SK-N-SH (cell line): ENCODE measurements around the gene TMTC2. TPM values are rescaled to one million over a fixed set of nuclear protein-coding genes. Genes with fewer than 3 reads are reported as not detected.

Experiments used
- CTCF ChIA-PET: fragments of 300-600, 350-600 bp; formaldehyde crosslinking; extraction: SDS; loops from one replicate; lab custom pipeline; 2021; lab: Yijun Ruan, JAX
- POLR2A ChIA-PET: fragments of 350-600 bp; sonication (Branson Sonifier 250); formaldehyde crosslinking; extraction: SDS; loops from one replicate; lab custom pipeline; 2020; ENCODE audit warnings: antibody characterized with exemption, inconsistent platforms; lab: Yijun Ruan, JAX
- DNase-seq: peaks from one replicate; pipeline ENCODE4 v3.0.0; 2012
- H2AFZ ChIP-seq: fragments of 200-600 bp; sonication (generic); 2 replicates; pipeline ENCODE4 v1.8.1; 2016; ENCODE audit warnings: antibody characterized with exemption, mild to moderate bottlenecking, low read depth
- H3F3A ChIP-seq: fragments of 200-600 bp; sonication (generic); replicated peaks from 2 replicates; pipeline ENCODE3; 2016; ENCODE audit warnings: antibody characterized with exemption, mild to moderate bottlenecking; ENCODE audit not compliant: insufficient read depth
- H3K27ac ChIP-seq, 2 experiments: fragments of 200-500 bp in 1 of 2; fragments of 200-600 bp in 1 of 2; sonication (Bioruptor generic) in 1 of 2; sonication (generic), shearing (Covaris generic) in 1 of 2; 2 replicates each; pipeline versions ENCODE4 v1.5.1 to v1.6.1; 2014 to 2016; ENCODE audit warnings: low read depth in 2 of 2, inconsistent platforms in 1 of 2, low read length in 1 of 2, mild to moderate bottlenecking in 1 of 2, mixed read lengths in 1 of 2
- H3K27me3 ChIP-seq: fragments of 200-600 bp; sonication (generic), shearing (Covaris generic); 2 replicates; pipeline ENCODE4 v1.6.1; 2016; ENCODE audit warnings: mixed run types; ENCODE audit not compliant: insufficient read depth
- H3K36me3 ChIP-seq, 2 experiments: fragments of 200-500 bp in 1 of 2; fragments of 200-600 bp in 1 of 2; sonication (Bioruptor generic) in 1 of 2; sonication (generic) in 1 of 2; replicated peaks in 1 of 2; 2 replicates each; pipeline versions ENCODE3 to v1.5.1; 2014 to 2016; ENCODE audit warnings: low read length in 1 of 2, mild to moderate bottlenecking in 1 of 2; ENCODE audit not compliant: insufficient read depth in 2 of 2, control insufficient read depth in 1 of 2
- H3K4me1 ChIP-seq, 2 experiments: fragments of 200-500 bp in 1 of 2; fragments of 200-600 bp in 1 of 2; sonication (Bioruptor generic) in 1 of 2; sonication (generic), shearing (Covaris generic) in 1 of 2; 2 replicates each; pipeline versions ENCODE4 v1.5.1 to v1.6.1; 2014 to 2016; ENCODE audit warnings: low read depth in 1 of 2, low read length in 1 of 2, mixed run types in 1 of 2; ENCODE audit not compliant: insufficient read depth in 2 of 2, control insufficient read depth in 1 of 2
- H3K4me2 ChIP-seq: fragments of 200-600 bp; sonication (generic), shearing (Covaris generic); 2 replicates; pipeline ENCODE4 v1.6.1; 2017; ENCODE audit warnings: mixed run types
- H3K4me3 ChIP-seq, 2 experiments: fragments of 200-500 bp in 1 of 2; fragments of 200-600 bp in 1 of 2; sonication (Bioruptor generic) in 1 of 2; sonication (generic), shearing (Covaris generic) in 1 of 2; 2 replicates each; pipeline versions ENCODE4 v1.5.1 to v1.8.1; 2014 to 2016; ENCODE audit warnings: low read depth in 2 of 2, inconsistent platforms in 1 of 2, low read length in 1 of 2, mild to moderate bottlenecking in 1 of 2, mixed read lengths in 1 of 2, moderate library complexity in 1 of 2
- H3K79me2 ChIP-seq: fragments of 200-600 bp; sonication (generic); 2 replicates; pipeline ENCODE4 v1.8.1; 2017; ENCODE audit warnings: mild to moderate bottlenecking; ENCODE audit not compliant: insufficient read depth
- H3K9ac ChIP-seq: fragments of 200-600 bp; sonication (generic); 2 replicates; pipeline ENCODE4 v1.6.1; 2017; ENCODE audit warnings: mixed run types
- H3K9me2 ChIP-seq: fragments of 200-600 bp; sonication (generic); 2 replicates; pipeline ENCODE4 v1.6.1; 2017; ENCODE audit warnings: mixed run types
- H3K9me3 ChIP-seq: fragments of 200-600 bp; sonication (generic); 2 replicates; pipeline ENCODE4 v1.6.1; 2017; ENCODE audit warnings: mixed run types, mild to moderate bottlenecking, moderate library complexity
- H4K20me1 ChIP-seq: fragments of 200-600 bp; sonication (generic); 2 replicates; pipeline ENCODE4 v1.6.1; 2017; ENCODE audit warnings: mild to moderate bottlenecking, mixed run types; ENCODE audit not compliant: insufficient read depth
- EP300 ChIP-seq, 2 experiments: IDR thresholded peaks; 2 replicates each; pipeline versions ENCODE4 v1.4.0 to v1.6.1; 2012; ENCODE audit warnings: borderline replicate concordance in 1 of 2, low read depth in 1 of 2, low read length in 1 of 2
- FOSL2 ChIP-seq: IDR thresholded peaks from 2 replicates; pipeline ENCODE4 v1.4.0; 2012; ENCODE audit warnings: low read depth, mild to moderate bottlenecking, moderate library complexity, borderline replicate concordance
- FOXJ3 ChIP-seq: sonication (generic); formaldehyde crosslinking; IDR thresholded peaks from 2 replicates; pipeline ENCODE4 v1.5.1; 2020; ENCODE audit warnings: mild to moderate bottlenecking, missing genetic modification reagents
- FOXM1 ChIP-seq: IDR thresholded peaks from 2 replicates; pipeline ENCODE4 v1.4.0; 2012; ENCODE audit warnings: low read depth, mild to moderate bottlenecking
- GABPA ChIP-seq: IDR thresholded peaks from 2 replicates; pipeline ENCODE4 v1.4.0; 2012; ENCODE audit warnings: low read depth, mild to moderate bottlenecking
- JUND ChIP-seq: IDR thresholded peaks from 2 replicates; pipeline ENCODE4 v1.4.0; 2012
- MAX ChIP-seq: IDR thresholded peaks from 2 replicates; pipeline ENCODE4 v1.4.0; 2012; ENCODE audit warnings: low read depth
- MEF2A ChIP-seq: IDR thresholded peaks from 2 replicates; pipeline ENCODE4 v1.4.0; 2012; ENCODE audit warnings: low read depth, borderline replicate concordance
- MXI1 ChIP-seq: IDR thresholded peaks from 2 replicates; pipeline ENCODE4 v1.6.1; 2012; ENCODE audit warnings: mild to moderate bottlenecking, low read depth, low read length, improper control_type of control experiment
- NRF1 ChIP-seq: IDR thresholded peaks from 2 replicates; pipeline ENCODE4 v1.6.1; 2012; ENCODE audit warnings: low read depth, mild to moderate bottlenecking, low read length
- PBX3 ChIP-seq: IDR thresholded peaks from 2 replicates; pipeline ENCODE4; 2012
- RCOR1 ChIP-seq: fragments of 150-350 bp; IDR thresholded peaks from 2 replicates; pipeline ENCODE4 v1.6.1; 2017; ENCODE audit warnings: antibody characterized with exemption, low read length
- RFX5 ChIP-seq: IDR thresholded peaks from 2 replicates; pipeline ENCODE4 v1.6.1; 2012; ENCODE audit warnings: mild to moderate bottlenecking, improper control_type of control experiment, low read length
- SIN3A ChIP-seq: IDR thresholded peaks from 2 replicates; pipeline ENCODE4 v1.6.1; 2012; ENCODE audit warnings: low read depth, mild to moderate bottlenecking, low read length, moderate library complexity, borderline replicate concordance
- SMC3 ChIP-seq: IDR thresholded peaks from 2 replicates; pipeline ENCODE4 v1.6.1; 2012; ENCODE audit warnings: low read depth, low read length, improper control_type of control experiment
- TAF1 ChIP-seq: IDR thresholded peaks from 2 replicates; pipeline ENCODE4 v1.6.1; 2012; ENCODE audit warnings: low read depth, mild to moderate bottlenecking, low read length, moderate library complexity, borderline replicate concordance
- TCF12 ChIP-seq: IDR thresholded peaks from 2 replicates; pipeline ENCODE4 v1.4.0; 2012
- TEAD4 ChIP-seq: IDR thresholded peaks from 2 replicates; pipeline ENCODE4 v1.4.0; 2012; ENCODE audit warnings: mild to moderate bottlenecking, borderline replicate concordance; ENCODE audit not compliant: insufficient read depth
- USF1 ChIP-seq: IDR thresholded peaks from 2 replicates; pipeline ENCODE4 v1.4.0; 2012; ENCODE audit warnings: low read depth, borderline replicate concordance
- WGBS: methylation state at CpG from one replicate; pipeline ENCODE4 v1.1.6; 2017; ENCODE audit warnings: low lambda C conversion rate; 5-methylcytosine and 5-hydroxymethylcytosine counted together
- polyA plus RNA-seq, 3 experiments: library from polyadenylated mRNA; depleted of rRNA; stranded (reverse); fragments of >200 nt; gene quantifications; 2 replicates each; pipeline ENCODE4 v1.2.3, GENCODE V29; 2012

Gene TMTC2
- polyA plus RNA-seq, 1 of the 3 experiments (the other 2 are of a cell fraction) = 4.1 TPM

GRCh38 chr12:83150465-83151189 is 463.9 kb downstream of the TMTC2 start:
- Histone ChIP-seq H3K4me3 (no peak overlapping the region), H2AFZ (no peak overlapping the region), H3K9ac (no peak overlapping the region), H3K27ac (no peak overlapping the region), H3K79me2 (no peaks in the 10 kb centered on the region), H3K9me2 (no peaks in the 10 kb centered on the region), H3K36me3 (no peaks in the 10 kb centered on the region), H3F3A (no peaks in the 10 kb centered on the region), H3K9me3 (no peaks in the 10 kb centered on the region), H4K20me1 (no peaks in the 10 kb centered on the region), H3K27me3 (no peaks in the 10 kb centered on the region), H3K4me2 (no peak overlapping the region), H3K4me1 (peaks cover 0 to 3% of the 10 kb centered on the region in 2 experiments; a peak in 1 of 4 replicates)
- ChIA-PET POLR2A (no interaction called here), CTCF (no interaction called here)
- no peak for TF ChIP-seq TAF1
- TF ChIP-seq EP300 (IDR thresholded peaks at IDR 0.05; ENCODE audit: borderline replicate concordance in 1 of 2, low read depth in 1 of 2, low read length in 1 of 2) = peak in 1 of 2 experiments; percentile 72; a peak in 1 of 4 replicates
- WGBS = 43% methylated on average over 3 of the region's 3 CpGs
- DNase-seq = no peak

GRCh38 chr12:83153177-83153576 is 466.5 kb downstream of the TMTC2 start:
- TF ChIP-seq SIN3A = no peak
- TF ChIP-seq, all 33 proteins: peak for 0
- Histone ChIP-seq H3K9ac (no peak overlapping the region), H3K4me2 (no peak overlapping the region), H3K27ac (no peak overlapping the region), H4K20me1 (no peaks in the 10 kb centered on the region), H3K4me3 (no peak overlapping the region), H3K27me3 (no peaks in the 10 kb centered on the region), H3K9me3 (no peaks in the 10 kb centered on the region), H3K36me3 (no peaks in the 10 kb centered on the region), H3K9me2 (no peaks in the 10 kb centered on the region), H3K79me2 (no peaks in the 10 kb centered on the region), H3F3A (no peaks in the 10 kb centered on the region), H2AFZ (no peak overlapping the region), H3K4me1 (peaks cover 0 to 3% of the 10 kb centered on the region in 2 experiments; a peak in 1 of 4 replicates)
- POLR2A ChIA-PET = no interaction called here
- CTCF ChIA-PET = no interaction called here
- no peak for DNase-seq

- H3K36me3 ChIP-seq = no peaks in the 10 kb centered on the region
- no peak overlapping the region for H3K9ac ChIP-seq
- H3K27ac ChIP-seq = no peak overlapping the region
- WGBS = 69% methylated on average over 5 of the region's 5 CpGs
- DNase-seq = no peak
- no peak overlapping the region for H3K4me3 ChIP-seq
- H3F3A ChIP-seq = no peaks in the 10 kb centered on the region
- H3K4me1 ChIP-seq = peaks cover 0 to 3% of the 10 kb centered on the region in 2 experiments; a peak in 1 of 4 replicates
- ChIA-PET CTCF (interaction anchor here (1.1 to 1.3 kb wide), 2 partner anchors 13 to 471 kb away, joined by 3 read pairs; no protein-coding TSS in a partner anchor), POLR2A (no interaction called here)
- H3K9me2 ChIP-seq = no peaks in the 10 kb centered on the region
- H4K20me1 ChIP-seq = no peaks in the 10 kb centered on the region
- no peak overlapping the region for H3K4me2 ChIP-seq
- H3K9me3 ChIP-seq = no peaks in the 10 kb centered on the region
- H3K79me2 ChIP-seq = no peaks in the 10 kb centered on the region
- no peaks in the 10 kb centered on the region for H3K27me3 ChIP-seq
- no peak for TF ChIP-seq GABPA
- no peak for TF ChIP-seq NRF1
- TF ChIP-seq FOXM1 = no peak
- TF ChIP-seq SMC3 = no peak
- no peak for TF ChIP-seq TAF1
- TF ChIP-seq MEF2A = no peak
- TF ChIP-seq JUND = no peak
- TF ChIP-seq MXI1 = no peak
- TF ChIP-seq SIN3A = no peak
- TF ChIP-seq RCOR1 = no peak
- TF ChIP-seq RFX5 = no peak
- no peak for TF ChIP-seq USF1
- no peak for TF ChIP-seq TCF12
- TF ChIP-seq FOXJ3 (CRISPR knock-in tag) = no peak
- TF ChIP-seq PBX3 = no peak
- no peak for TF ChIP-seq MAX
- no peak for TF ChIP-seq FOSL2
- no peak for TF ChIP-seq TEAD4
- no peak overlapping the region for H2AFZ ChIP-seq
Measured at GRCh38 chr12:83156815-83157214, 470.1 kb downstream of the TMTC2 start.
